HPDE6-E6E7 (cell line): ENCODE results near the gene FLNB.
A peak's percentile ranks its signal among the peaks of the same experiment; 100 is the strongest.

Experiments
- DNase-seq: peaks from one replicate; pipeline ENCODE4 v3.0.0; 2011; ENCODE audit warnings: missing footprints; ENCODE audit errors: extremely low spot score

Gene FLNB

GRCh38 chr3:58205981-58206380 lies 197.8 kb downstream of the FLNB start:
- no peak for DNase-seq

- no peak for DNase-seq
These were observed 198.3 kb downstream of the FLNB start for GRCh38 chr3:58206406-58207011.

GRCh38 chr3:58207954-58208353 lies 199.7 kb downstream of the FLNB start:
- no peak for DNase-seq

- DNase-seq: no peak
These were observed 201.7 kb downstream of the FLNB start for GRCh38 chr3:58209933-58210332.

- DNase-seq: no peak
These were observed 202.7 kb downstream of the FLNB start, which contains the start of gene DNASE1L3 for GRCh38 chr3:58210761-58211460. TSS of gene DNASE1L3 (minus strand) at chr3:58210972. CDS start at chr3:58210906, 66 bp downstream.

- DNase-seq: peak; percentile 33
These were observed 206.5 kb downstream of the FLNB start for GRCh38 chr3:58214484-58215316.

GRCh38 chr3:58215317-58216025 lies 207.2 kb downstream of the FLNB start:
- no peak for DNase-seq

GRCh38 chr3:58216496-58217195 lies 208.4 kb downstream of the FLNB start:
- DNase-seq: no peak

- peak; percentile 32 for DNase-seq
These were observed 209.1 kb downstream of the FLNB start for GRCh38 chr3:58217209-58217811.

GRCh38 chr3:58218904-58219303 lies 210.7 kb downstream of the FLNB start:
- DNase-seq: no peak
